GM13976 (cell line): Measurements from ENCODE around the gene ORAI2.
"Not testable (repeated sequence)": the region's sequence is repeated elsewhere in the genome, so short reads cannot be mapped to it uniquely, and the experiment has no call there.

Source experiments
- DNase-seq: peaks from one replicate; pipeline ENCODE4 v3.0.0; 2012; ENCODE audit warnings: low spot score
- in situ Hi-C: fragments of 300-500 bp; cut with MboI; formaldehyde crosslinking; loops from one replicate; pipeline ENCODE4 v1.12.0; 2022; ENCODE audit warnings: low sequenced_read_pairs, mixed read lengths, inconsistent platforms; ENCODE audit not compliant: unreplicated experiment
- TF ChIP-seq, protein P1 (sequence below): IDR thresholded peaks from 2 replicates; pipeline ENCODE4 v1.5.1; 2012; ENCODE audit warnings: borderline replicate concordance, mild to moderate bottlenecking; ENCODE audit not compliant: insufficient read depth; ENCODE audit errors: extremely low read depth, missing control alignments, control extremely low read depth

Gene ORAI2

DNA sequence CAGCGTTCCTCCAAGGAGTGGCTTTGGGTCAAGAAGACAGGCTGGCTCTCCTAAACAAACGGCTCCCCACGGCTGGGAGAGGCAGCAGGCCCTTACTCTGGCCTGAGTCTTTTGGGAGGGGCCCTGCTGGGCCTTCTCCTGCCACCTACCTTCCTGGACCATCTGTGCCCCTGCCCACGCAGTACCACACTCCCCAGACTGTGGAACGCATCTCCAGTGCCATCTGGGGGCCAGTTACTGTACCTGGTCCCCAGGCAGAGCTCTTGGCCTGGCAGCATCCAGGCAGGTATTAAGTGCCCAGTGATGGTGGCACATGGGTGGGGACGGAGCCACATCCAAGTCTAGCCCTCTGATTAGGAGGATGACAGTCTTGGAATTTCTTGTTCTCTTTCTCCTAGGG, 16.9 kb downstream of the ORAI2 start:
- TF ChIP-seq, protein P1, sequence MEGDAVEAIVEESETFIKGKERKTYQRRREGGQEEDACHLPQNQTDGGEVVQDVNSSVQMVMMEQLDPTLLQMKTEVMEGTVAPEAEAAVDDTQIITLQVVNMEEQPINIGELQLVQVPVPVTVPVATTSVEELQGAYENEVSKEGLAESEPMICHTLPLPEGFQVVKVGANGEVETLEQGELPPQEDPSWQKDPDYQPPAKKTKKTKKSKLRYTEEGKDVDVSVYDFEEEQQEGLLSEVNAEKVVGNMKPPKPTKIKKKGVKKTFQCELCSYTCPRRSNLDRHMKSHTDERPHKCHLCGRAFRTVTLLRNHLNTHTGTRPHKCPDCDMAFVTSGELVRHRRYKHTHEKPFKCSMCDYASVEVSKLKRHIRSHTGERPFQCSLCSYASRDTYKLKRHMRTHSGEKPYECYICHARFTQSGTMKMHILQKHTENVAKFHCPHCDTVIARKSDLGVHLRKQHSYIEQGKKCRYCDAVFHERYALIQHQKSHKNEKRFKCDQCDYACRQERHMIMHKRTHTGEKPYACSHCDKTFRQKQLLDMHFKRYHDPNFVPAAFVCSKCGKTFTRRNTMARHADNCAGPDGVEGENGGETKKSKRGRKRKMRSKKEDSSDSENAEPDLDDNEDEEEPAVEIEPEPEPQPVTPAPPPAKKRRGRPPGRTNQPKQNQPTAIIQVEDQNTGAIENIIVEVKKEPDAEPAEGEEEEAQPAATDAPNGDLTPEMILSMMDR: peak; percentile 66
- no peak for DNase-seq
- in situ Hi-C loops: no loop called here

GRCh38 chr7:102451371-102452054, 18.1 kb downstream of the ORAI2 start:
- TF ChIP-seq, protein P1: no peak
- no peak for DNase-seq
- in situ Hi-C loops: no loop called here

- TF ChIP-seq, protein P1: no peak
- in situ Hi-C loops: no loop called here
Observed at GRCh38 chr7:102452451-102452850, 19.1 kb downstream of the ORAI2 start.

GRCh38 chr7:102453319-102453718, 19.9 kb downstream of the ORAI2 start:
- DNase-seq: no peak
- TF ChIP-seq, protein P1: no peak
- in situ Hi-C loops: no loop called here

More at GRCh38 chr7:102452451-102452850, 19.1 kb downstream of the ORAI2 start:
- DNase-seq: no peak

DNA sequence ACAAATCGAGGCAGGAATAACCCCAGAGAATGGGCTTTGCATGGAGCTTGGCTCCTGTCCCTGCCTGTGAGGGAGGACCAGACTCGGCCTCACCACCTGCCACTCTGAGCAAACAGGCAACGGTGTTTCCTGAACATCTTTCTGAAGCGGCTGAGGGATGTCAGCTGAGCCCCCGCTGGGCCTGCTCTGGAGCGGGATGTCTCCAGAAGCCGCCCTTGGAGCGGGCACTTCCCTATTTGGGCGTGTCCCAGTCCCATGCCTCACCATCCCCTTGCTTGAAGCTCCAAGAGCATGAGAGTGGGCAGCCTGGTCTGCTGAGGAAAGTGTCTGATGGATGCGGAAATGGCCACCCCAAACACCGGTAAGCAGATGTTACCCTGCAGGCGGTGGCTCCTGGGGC, 21.1 kb downstream of the ORAI2 start:
- DNase-seq: no peak
- TF ChIP-seq, protein P1: no peak
- in situ Hi-C loops: no loop called here

DNA sequence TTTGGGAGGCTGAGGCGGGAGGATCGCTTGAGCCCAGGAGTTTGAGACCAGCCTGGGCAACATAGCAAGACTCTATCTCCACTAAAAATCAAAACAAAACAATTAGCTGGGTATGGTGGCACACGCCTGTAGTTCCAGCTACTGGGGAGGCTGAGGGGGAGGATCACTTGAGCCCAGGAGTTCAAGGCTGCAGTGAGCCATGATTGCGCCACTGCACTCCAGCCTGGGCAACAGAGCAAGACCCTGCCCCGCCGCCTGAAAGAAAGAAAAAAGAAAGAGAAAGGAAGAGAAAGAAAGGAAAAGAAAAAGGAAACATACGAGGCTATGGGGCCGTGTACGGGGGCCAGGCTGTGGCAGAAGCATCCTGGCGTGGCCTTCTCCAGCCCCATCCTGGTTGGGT, 21.6 kb downstream of the ORAI2 start:
- DNase-seq, in situ Hi-C loops: not testable (repeated sequence)

DNA sequence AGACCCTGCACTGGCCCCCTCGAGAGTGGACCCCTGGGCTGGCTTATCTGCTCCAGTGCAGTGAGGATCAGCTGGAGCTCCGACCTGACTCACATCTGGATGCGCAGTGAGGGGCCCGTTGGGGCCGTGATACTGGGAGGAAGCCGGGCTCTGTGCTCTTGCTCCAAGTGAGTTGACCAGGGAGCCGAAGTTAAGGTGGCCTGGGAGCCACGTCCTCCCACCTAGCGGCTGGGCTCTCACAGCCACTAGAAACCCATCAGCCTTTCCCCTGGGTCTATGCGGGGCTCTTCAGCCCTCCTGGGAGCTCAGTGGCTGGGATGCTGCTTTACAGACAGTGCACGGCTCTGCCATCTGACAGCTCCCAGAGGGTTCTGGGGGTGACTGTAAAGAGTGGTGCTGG, 22.2 kb downstream of the ORAI2 start:
- in situ Hi-C loops: no loop called here
- TF ChIP-seq, protein P1: no peak
- no peak for DNase-seq
